GM12878 (cell line): ENCODE measurements around the gene PRSS56. TPM values are rescaled to one million over a fixed set of nuclear protein-coding genes. Genes with fewer than 3 reads are reported as not detected.

Experiments used
- ATAC-seq: fragments of 200-7000 bp; cut with Tn5 transposase; 3 replicates; pipeline ENCODE4 v1.9.1; 2020; ENCODE audit warnings: mild to moderate bottlenecking, moderate library complexity
- BruUV-seq: library from RNA; stranded (reverse); fragments of 400-500 nt; replicated peaks from 2 replicates; lab custom pipeline; 2021; lab: Mats Ljungman, UMichigan
- CTCF ChIA-PET: fragments of 300-600 bp; sonication (Branson Sonifier 250); formaldehyde crosslinking; extraction: SDS; loops from one replicate; lab custom pipeline; 2021; ENCODE audit warnings: inconsistent platforms; lab: Yijun Ruan, JAX
- POLR2A ChIA-PET: fragments of 350-600 bp; formaldehyde crosslinking; extraction: SDS; loops from one replicate; lab custom pipeline; 2021; ENCODE audit warnings: inconsistent platforms; lab: Charles Lee
- RAD21 ChIA-PET: fragments of 300-600 bp; sonication (Branson Sonifier 250); formaldehyde crosslinking; loops from one replicate; lab custom pipeline; 2023; ENCODE audit warnings: antibody characterized with exemption; ENCODE audit not compliant: unreplicated experiment; lab: Charles Lee
- SMC1A ChIA-PET: fragments of 300-600 bp; sonication (Branson Sonifier 250); formaldehyde crosslinking; loops from one replicate; lab custom pipeline; 2023; ENCODE audit not compliant: unreplicated experiment, uncharacterized antibody; lab: Charles Lee
- DNase-seq: peaks from one replicate; pipeline ENCODE4 v3.0.0-alpha.2; 2011; ENCODE audit warnings: low read depth, low spot score
- FAIRE-seq: peaks from 3 replicates; lab custom pipeline; 2011; peaks lifted over from hg19 to GRCh38; lab: Jason Lieb, UNC
- H2AFZ ChIP-seq: 2 replicates; pipeline ENCODE4 v1.6.0; 2011; ENCODE audit warnings: low read depth, low read length, control low read depth; ENCODE audit not compliant: control insufficient read depth
- H3K27ac ChIP-seq: 2 replicates; pipeline ENCODE4 v1.5.1; 2011; ENCODE audit warnings: control low read depth; ENCODE audit not compliant: control insufficient read depth, insufficient read depth
- H3K27me3 ChIP-seq, 2 experiments: replicated peaks in 1 of 2; 2 replicates each; pipeline versions ENCODE4 v1.6.0 to v1.6.1; 2011; ENCODE audit warnings: low read length in 1 of 2; ENCODE audit not compliant: control insufficient read depth in 2 of 2, insufficient read depth in 2 of 2
- H3K36me3 ChIP-seq, 2 experiments: 2 replicates each; pipeline ENCODE4 v1.5.1; 2011; ENCODE audit warnings: low read length in 1 of 2; ENCODE audit not compliant: control insufficient read depth in 2 of 2, insufficient read depth in 2 of 2
- H3K4me1 ChIP-seq: 2 replicates; pipeline ENCODE4 v1.6.1; 2011; ENCODE audit warnings: mild to moderate bottlenecking, low read length, moderate library complexity, mixed read lengths; ENCODE audit not compliant: control insufficient read depth, insufficient read depth
- H3K4me2 ChIP-seq: 2 replicates; pipeline ENCODE4 v1.6.0; 2011; ENCODE audit warnings: control low read depth; ENCODE audit not compliant: control insufficient read depth, insufficient read depth
- H3K4me3 ChIP-seq: fragments of 200-600 bp; sonication (generic); 2 replicates; pipeline ENCODE4 v1.5.1; 2016
- H3K79me2 ChIP-seq: 2 replicates; pipeline ENCODE4 v1.6.0; 2011; ENCODE audit warnings: low read length; ENCODE audit not compliant: control insufficient read depth, insufficient read depth
- H3K9ac ChIP-seq: 2 replicates; pipeline ENCODE4 v1.8.0; 2011; ENCODE audit warnings: low read length, control low read depth, mixed read lengths; ENCODE audit not compliant: control insufficient read depth, insufficient read depth
- H3K9me3 ChIP-seq: replicated peaks from 3 replicates; pipeline ENCODE4 v1.5.1; 2011; ENCODE audit warnings: mild to moderate bottlenecking, low read length; ENCODE audit not compliant: control insufficient read depth, insufficient read depth
- H4K20me1 ChIP-seq: 2 replicates; pipeline ENCODE4 v1.6.0; 2011; ENCODE audit not compliant: control insufficient read depth, insufficient read depth
- EED ChIP-seq: sonication (generic); IDR thresholded peaks from 2 replicates; pipeline ENCODE4 v1.6.1; 2016; ENCODE audit warnings: antibody characterized with exemption, low read depth
- FOS ChIP-seq: IDR thresholded peaks from 3 replicates; pipeline ENCODE4 v1.6.1; 2011; ENCODE audit warnings: borderline replicate concordance; ENCODE audit not compliant: insufficient read length; ENCODE audit errors: extremely low read depth
- GABPA ChIP-seq: IDR thresholded peaks from 2 replicates; pipeline ENCODE4 v1.6.1; 2014; ENCODE audit warnings: antibody characterized with exemption, low read depth, mild to moderate bottlenecking, inconsistent platforms
- IKZF1 ChIP-seq: fragments of 450-650 bp; conservative IDR thresholded peaks from 2 replicates; pipeline ENCODE4 v1.6.1; 2017; ENCODE audit warnings: antibody characterized with exemption, mild to moderate bottlenecking
- IRF3 ChIP-seq: fragments of 450-650 bp; IDR thresholded peaks from 2 replicates; pipeline ENCODE4 v1.6.1; 2014; ENCODE audit warnings: mild to moderate bottlenecking
- POLR2A ChIP-seq: IDR thresholded peaks from 2 replicates; pipeline ENCODE4 v1.6.1; 2011; ENCODE audit warnings: low read depth, mild to moderate bottlenecking, low read length
- TAF1 ChIP-seq: IDR thresholded peaks from 2 replicates; pipeline ENCODE4 v1.6.1; 2011; ENCODE audit warnings: mild to moderate bottlenecking, low read depth, low read length, borderline replicate concordance
- TARDBP ChIP-seq: IDR thresholded peaks from 2 replicates; pipeline ENCODE4 v1.6.1; 2016; ENCODE audit warnings: borderline replicate concordance
- YBX1 ChIP-seq: fragments of 450-650 bp; IDR thresholded peaks from 2 replicates; pipeline ENCODE4 v1.6.1; 2016; ENCODE audit warnings: antibody characterized with exemption
- ZNF592 ChIP-seq: fragments of 450-650 bp; IDR thresholded peaks from 2 replicates; pipeline ENCODE4 v1.6.1; 2017; ENCODE audit warnings: mild to moderate bottlenecking, moderate library complexity
- whole genome bisulfite sequencing: methylation state at CpG from one replicate; pipeline ENCODE4 v1.1.6; 2016; ENCODE audit warnings: low lambda C conversion rate; ENCODE audit not compliant: insufficient replicate concordance, insufficient coverage; ENCODE audit errors: missing lambda C conversion rate; 5-methylcytosine and 5-hydroxymethylcytosine counted together
- in situ Hi-C: fragments of 300-500 bp; cut with MboI; formaldehyde crosslinking; loops from 9 replicates; pipeline ENCODE4 v1.14.3; 2018; ENCODE audit warnings: mixed read lengths
- intact Hi-C: fragments of 100-400 bp; cut with micrococcal nuclease; formaldehyde crosslinking; loops from one replicate; pipeline ENCODE4 v1.14.2; 2022; ENCODE audit not compliant: unreplicated experiment
- polyA plus RNA-seq, 11 experiments: library from polyadenylated mRNA; depleted of rRNA in 4 of 11; unstranded in 6 of 11; stranded (reverse) in 5 of 11; fragments of >200 nt; fragmentation: Nextera tagmentation in 4 of 11; fragmentation: Illumina TruSeq in 1 of 11; extraction: Ambion mirVana in 4 of 11; extraction: Trizol in 1 of 11; gene quantifications; 1 replicate in 1 of 11; 2 replicates in 10 of 11; pipeline versions ENCODE4 v1.2.1 to v1.2.3, GENCODE V29; 2011 to 2016; ENCODE audit warnings: inconsistent platforms in 2 of 11, missing spikeins in 2 of 11, low read depth in 1 of 11
- total RNA-seq, 4 experiments: library from RNA; depleted of rRNA in 3 of 4; stranded (reverse); fragments of >200 nt in 3 of 4; fragmentation: Illumina TruSeq in 1 of 4; extraction: Trizol in 1 of 4; gene quantifications; 2 replicates each; pipeline versions ENCODE4 v1.2.1 to v1.2.3, GENCODE V29; 2013 to 2021
- TF ChIP-seq, protein P1 (sequence below): IDR thresholded peaks from 2 replicates; pipeline ENCODE4 v1.6.1; 2012; ENCODE audit warnings: low read depth, low read length, improper control_type of control experiment
- TF ChIP-seq, protein P2 (sequence below): fragments of 450-650 bp; IDR thresholded peaks from 2 replicates; pipeline ENCODE4 v1.6.1; 2018; ENCODE audit warnings: borderline replicate concordance, mild to moderate bottlenecking; ENCODE audit not compliant: partially characterized antibody

The PRSS56 gene
- total and polyA plus RNA-seq, 10 of the 15 experiments (the other 5 are each of a cell fraction or from before 2014, with no cell fraction given) = not detected

DNA sequence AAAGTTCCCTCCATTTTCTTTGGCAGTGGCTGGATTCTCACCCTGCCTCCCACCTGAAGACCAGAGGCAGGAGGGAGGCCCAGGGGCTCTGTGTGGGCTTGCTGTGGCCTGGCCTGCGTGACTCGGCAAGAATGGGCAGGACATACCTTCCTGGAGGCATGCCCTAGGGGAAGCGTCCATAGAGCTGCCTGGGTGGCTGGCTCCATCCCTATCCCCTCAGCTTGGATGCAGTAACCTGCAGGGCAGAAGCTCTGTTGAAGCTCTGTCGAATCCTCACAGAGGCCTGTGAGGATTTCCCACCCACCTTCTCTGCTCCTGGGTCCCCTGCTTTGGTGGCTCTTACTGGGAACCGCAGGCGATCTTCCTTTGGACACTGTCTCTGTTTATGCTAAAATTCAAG, 1.3 kb upstream of the PRSS56 start:
- RAD21 ChIA-PET = no interaction called here
- H2AFZ ChIP-seq = no peak overlapping the region
- H3K4me1 ChIP-seq = no peaks in the 10 kb centered on the region
- H4K20me1 ChIP-seq = no peaks in the 10 kb centered on the region
- DNase-seq (no peak), FAIRE-seq (no peak), ATAC-seq (no peak)
- H3K9me3 ChIP-seq = no peaks in the 10 kb centered on the region
- 22% methylated on average over 6 of the region's 6 CpGs for WGBS
- peaks cover 3 to 6% of the 10 kb centered on the region in 2 experiments; a peak in 3 of 4 replicates for H3K27me3 ChIP-seq
- H3K4me3 ChIP-seq = no peak overlapping the region
- H3K27ac ChIP-seq = no peak overlapping the region
- H3K79me2 ChIP-seq = no peaks in the 10 kb centered on the region
- POLR2A ChIA-PET = no interaction called here
- intact Hi-C loops (loop anchor here (5.0 kb wide), 1 partner anchor 67 kb away; no protein-coding TSS in a partner anchor), in situ Hi-C loops (no loop called here)
- no peak overlapping the region for H3K9ac ChIP-seq
- H3K4me2 ChIP-seq = no peak overlapping the region
- CTCF ChIA-PET = no interaction called here
- no peaks in the 10 kb centered on the region for H3K36me3 ChIP-seq
- TF ChIP-seq FOS (no peak), IKZF1 (no peak), POLR2A (no peak), TARDBP (no peak), EED (no peak), ZNF592 (no peak), GABPA (no peak), YBX1 (no peak), TAF1 (no peak), IRF3 (no peak)
- TF ChIP-seq, protein P1, sequence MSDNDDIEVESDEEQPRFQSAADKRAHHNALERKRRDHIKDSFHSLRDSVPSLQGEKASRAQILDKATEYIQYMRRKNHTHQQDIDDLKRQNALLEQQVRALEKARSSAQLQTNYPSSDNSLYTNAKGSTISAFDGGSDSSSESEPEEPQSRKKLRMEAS = no peak
- TF ChIP-seq, protein P2, sequence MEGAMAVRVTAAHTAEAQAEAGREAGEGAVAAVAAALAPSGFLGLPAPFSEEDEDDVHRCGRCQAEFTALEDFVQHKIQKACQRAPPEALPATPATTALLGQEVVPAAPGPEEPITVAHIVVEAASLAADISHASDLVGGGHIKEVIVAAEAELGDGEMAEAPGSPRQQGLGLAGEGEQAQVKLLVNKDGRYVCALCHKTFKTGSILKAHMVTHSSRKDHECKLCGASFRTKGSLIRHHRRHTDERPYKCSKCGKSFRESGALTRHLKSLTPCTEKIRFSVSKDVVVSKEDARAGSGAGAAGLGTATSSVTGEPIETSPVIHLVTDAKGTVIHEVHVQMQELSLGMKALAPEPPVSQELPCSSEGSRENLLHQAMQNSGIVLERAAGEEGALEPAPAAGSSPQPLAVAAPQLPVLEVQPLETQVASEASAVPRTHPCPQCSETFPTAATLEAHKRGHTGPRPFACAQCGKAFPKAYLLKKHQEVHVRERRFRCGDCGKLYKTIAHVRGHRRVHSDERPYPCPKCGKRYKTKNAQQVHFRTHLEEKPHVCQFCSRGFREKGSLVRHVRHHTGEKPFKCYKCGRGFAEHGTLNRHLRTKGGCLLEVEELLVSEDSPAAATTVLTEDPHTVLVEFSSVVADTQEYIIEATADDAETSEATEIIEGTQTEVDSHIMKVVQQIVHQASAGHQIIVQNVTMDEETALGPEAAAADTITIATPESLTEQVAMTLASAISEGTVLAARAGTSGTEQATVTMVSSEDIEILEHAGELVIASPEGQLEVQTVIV = no peak
- SMC1A ChIA-PET = no interaction called here
- no TSS peak for BruUV-seq
